Spleen (tissue), 3 donors: Measurements from ENCODE around the gene CROCC2.

Experiments used
- POLR2A ChIP-seq, 3 donors: fragments of 450-650 bp; IDR thresholded peaks; one replicate each; pipeline ENCODE4 v1.5.1; 2017; ENCODE audit warnings: antibody characterized with exemption in 3 of 3, mild to moderate bottlenecking in 1 of 3
- POLR2AphosphoS5 ChIP-seq, 3 donors: sonication (generic); formaldehyde crosslinking; IDR thresholded peaks; one replicate each; pipeline ENCODE4 v1.5.1; 2017; ENCODE audit warnings: antibody characterized with exemption in 3 of 3

GRCh38 chr2:241014764-241015163 is 108.6 kb downstream of the CROCC2 start:
- TF ChIP-seq POLR2A (IDR thresholded peaks at IDR 0.05) (no peak), POLR2AphosphoS5 (IDR thresholded peaks at IDR 0.05) (no peak)
